ENCODE data around the gene AMD1. TPM values are rescaled to one million over a fixed set of nuclear protein-coding genes. Genes with fewer than 3 reads are reported as not detected.

The AMD1 gene
- total and polyA plus RNA-seq, 9 of the 15 experiments (the other 6 are each of a cell fraction or from before 2014, with no cell fraction given) = 60.0 to 151 (median 85.6) TPM

DNA sequence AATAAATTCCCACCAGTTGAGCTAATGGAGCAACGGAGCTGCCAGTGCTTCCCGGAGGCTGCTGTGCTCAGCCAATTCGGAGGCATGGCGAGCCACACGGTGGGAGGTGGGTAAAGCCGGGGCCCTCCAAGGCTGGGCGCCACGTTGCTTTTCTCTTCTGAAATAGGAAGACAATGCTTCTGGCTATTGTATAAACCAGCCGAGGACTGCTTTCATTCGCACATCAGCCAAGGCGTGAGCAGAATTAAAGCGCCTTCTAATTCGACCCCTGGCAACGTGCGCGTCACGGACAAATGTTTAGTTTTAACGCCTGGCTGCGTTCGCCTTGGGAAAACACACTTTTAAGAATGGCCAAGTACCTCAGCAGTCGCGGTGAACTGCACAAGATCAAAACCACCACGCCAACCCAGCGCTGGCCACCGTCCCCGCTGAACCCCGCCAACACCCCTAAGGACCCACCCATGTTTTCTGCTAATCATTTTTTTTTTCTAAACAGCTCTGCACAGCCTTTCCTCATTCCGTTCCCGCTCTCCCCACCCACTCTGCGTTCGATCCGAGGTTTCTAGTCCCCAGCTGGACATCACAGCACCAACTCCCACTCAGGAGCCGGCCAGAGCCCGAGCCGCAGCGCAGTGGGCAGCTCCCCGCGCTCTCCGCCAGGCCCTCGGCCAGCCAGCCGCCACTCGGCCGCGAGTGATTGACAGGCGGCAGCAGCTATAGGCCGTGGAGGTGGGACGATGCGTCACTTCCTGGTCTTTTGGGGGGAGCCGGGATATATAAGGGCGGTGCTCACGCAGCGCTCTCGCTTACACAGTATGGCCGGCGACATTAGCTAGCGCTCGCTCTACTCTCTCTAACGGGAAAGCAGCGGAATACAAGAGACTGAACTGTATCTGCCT lies at the start of gene AMD1 (continued):
- TF ChIP-seq FOXP1 (CRISPR knock-in tag; IDR thresholded peaks at IDR 0.05) (no peak), ZNF785 (CRISPR knock-in tag; IDR thresholded peaks at IDR 0.05) (no peak), HDAC1 (IDR thresholded peaks at IDR 0.05) (peak in 1 of 2 experiments; percentile 87; a peak in 2 of 4 replicates), ZNF76 (CRISPR knock-in tag; IDR thresholded peaks at IDR 0.05; ENCODE audit: borderline replicate concordance) (no peak), HNRNPK (IDR thresholded peaks at IDR 0.05; ENCODE audit: low read depth, low read length, poor library complexity, severe bottlenecking) (no peak), SNIP1 (IDR thresholded peaks at IDR 0.05; ENCODE audit: low read depth) (no peak), POLR3G (IDR thresholded peaks at IDR 0.05; ENCODE audit: extremely low read depth, insufficient read length, insufficient replicate concordance) (no peak)
- TF ChIP-seq, protein P1, sequence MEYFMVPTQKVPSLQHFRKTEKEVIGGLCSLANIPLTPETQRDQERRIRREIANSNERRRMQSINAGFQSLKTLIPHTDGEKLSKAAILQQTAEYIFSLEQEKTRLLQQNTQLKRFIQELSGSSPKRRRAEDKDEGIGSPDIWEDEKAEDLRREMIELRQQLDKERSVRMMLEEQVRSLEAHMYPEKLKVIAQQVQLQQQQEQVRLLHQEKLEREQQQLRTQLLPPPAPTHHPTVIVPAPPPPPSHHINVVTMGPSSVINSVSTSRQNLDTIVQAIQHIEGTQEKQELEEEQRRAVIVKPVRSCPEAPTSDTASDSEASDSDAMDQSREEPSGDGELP (CRISPR knock-in tag; IDR thresholded peaks at IDR 0.05; ENCODE audit: borderline replicate concordance) = peak; percentile 98
- TF ChIP-seq, protein P2, sequence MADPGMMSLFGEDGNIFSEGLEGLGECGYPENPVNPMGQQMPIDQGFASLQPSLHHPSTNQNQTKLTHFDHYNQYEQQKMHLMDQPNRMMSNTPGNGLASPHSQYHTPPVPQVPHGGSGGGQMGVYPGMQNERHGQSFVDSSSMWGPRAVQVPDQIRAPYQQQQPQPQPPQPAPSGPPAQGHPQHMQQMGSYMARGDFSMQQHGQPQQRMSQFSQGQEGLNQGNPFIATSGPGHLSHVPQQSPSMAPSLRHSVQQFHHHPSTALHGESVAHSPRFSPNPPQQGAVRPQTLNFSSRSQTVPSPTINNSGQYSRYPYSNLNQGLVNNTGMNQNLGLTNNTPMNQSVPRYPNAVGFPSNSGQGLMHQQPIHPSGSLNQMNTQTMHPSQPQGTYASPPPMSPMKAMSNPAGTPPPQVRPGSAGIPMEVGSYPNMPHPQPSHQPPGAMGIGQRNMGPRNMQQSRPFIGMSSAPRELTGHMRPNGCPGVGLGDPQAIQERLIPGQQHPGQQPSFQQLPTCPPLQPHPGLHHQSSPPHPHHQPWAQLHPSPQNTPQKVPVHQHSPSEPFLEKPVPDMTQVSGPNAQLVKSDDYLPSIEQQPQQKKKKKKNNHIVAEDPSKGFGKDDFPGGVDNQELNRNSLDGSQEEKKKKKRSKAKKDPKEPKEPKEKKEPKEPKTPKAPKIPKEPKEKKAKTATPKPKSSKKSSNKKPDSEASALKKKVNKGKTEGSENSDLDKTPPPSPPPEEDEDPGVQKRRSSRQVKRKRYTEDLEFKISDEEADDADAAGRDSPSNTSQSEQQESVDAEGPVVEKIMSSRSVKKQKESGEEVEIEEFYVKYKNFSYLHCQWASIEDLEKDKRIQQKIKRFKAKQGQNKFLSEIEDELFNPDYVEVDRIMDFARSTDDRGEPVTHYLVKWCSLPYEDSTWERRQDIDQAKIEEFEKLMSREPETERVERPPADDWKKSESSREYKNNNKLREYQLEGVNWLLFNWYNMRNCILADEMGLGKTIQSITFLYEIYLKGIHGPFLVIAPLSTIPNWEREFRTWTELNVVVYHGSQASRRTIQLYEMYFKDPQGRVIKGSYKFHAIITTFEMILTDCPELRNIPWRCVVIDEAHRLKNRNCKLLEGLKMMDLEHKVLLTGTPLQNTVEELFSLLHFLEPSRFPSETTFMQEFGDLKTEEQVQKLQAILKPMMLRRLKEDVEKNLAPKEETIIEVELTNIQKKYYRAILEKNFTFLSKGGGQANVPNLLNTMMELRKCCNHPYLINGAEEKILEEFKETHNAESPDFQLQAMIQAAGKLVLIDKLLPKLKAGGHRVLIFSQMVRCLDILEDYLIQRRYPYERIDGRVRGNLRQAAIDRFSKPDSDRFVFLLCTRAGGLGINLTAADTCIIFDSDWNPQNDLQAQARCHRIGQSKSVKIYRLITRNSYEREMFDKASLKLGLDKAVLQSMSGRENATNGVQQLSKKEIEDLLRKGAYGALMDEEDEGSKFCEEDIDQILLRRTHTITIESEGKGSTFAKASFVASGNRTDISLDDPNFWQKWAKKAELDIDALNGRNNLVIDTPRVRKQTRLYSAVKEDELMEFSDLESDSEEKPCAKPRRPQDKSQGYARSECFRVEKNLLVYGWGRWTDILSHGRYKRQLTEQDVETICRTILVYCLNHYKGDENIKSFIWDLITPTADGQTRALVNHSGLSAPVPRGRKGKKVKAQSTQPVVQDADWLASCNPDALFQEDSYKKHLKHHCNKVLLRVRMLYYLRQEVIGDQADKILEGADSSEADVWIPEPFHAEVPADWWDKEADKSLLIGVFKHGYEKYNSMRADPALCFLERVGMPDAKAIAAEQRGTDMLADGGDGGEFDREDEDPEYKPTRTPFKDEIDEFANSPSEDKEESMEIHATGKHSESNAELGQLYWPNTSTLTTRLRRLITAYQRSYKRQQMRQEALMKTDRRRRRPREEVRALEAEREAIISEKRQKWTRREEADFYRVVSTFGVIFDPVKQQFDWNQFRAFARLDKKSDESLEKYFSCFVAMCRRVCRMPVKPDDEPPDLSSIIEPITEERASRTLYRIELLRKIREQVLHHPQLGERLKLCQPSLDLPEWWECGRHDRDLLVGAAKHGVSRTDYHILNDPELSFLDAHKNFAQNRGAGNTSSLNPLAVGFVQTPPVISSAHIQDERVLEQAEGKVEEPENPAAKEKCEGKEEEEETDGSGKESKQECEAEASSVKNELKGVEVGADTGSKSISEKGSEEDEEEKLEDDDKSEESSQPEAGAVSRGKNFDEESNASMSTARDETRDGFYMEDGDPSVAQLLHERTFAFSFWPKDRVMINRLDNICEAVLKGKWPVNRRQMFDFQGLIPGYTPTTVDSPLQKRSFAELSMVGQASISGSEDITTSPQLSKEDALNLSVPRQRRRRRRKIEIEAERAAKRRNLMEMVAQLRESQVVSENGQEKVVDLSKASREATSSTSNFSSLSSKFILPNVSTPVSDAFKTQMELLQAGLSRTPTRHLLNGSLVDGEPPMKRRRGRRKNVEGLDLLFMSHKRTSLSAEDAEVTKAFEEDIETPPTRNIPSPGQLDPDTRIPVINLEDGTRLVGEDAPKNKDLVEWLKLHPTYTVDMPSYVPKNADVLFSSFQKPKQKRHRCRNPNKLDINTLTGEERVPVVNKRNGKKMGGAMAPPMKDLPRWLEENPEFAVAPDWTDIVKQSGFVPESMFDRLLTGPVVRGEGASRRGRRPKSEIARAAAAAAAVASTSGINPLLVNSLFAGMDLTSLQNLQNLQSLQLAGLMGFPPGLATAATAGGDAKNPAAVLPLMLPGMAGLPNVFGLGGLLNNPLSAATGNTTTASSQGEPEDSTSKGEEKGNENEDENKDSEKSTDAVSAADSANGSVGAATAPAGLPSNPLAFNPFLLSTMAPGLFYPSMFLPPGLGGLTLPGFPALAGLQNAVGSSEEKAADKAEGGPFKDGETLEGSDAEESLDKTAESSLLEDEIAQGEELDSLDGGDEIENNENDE (IDR thresholded peaks at IDR 0.05; ENCODE audit: low read depth, low read length) = no peak
- TF ChIP-seq, protein P3, sequence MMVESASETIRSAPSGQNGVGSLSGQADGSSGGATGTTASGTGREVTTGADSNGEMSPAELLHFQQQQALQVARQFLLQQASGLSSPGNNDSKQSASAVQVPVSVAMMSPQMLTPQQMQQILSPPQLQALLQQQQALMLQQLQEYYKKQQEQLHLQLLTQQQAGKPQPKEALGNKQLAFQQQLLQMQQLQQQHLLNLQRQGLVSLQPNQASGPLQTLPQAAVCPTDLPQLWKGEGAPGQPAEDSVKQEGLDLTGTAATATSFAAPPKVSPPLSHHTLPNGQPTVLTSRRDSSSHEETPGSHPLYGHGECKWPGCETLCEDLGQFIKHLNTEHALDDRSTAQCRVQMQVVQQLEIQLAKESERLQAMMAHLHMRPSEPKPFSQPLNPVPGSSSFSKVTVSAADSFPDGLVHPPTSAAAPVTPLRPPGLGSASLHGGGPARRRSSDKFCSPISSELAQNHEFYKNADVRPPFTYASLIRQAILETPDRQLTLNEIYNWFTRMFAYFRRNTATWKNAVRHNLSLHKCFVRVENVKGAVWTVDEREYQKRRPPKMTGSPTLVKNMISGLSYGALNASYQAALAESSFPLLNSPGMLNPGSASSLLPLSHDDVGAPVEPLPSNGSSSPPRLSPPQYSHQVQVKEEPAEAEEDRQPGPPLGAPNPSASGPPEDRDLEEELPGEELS (CRISPR knock-in tag; IDR thresholded peaks at IDR 0.05; ENCODE audit: borderline replicate concordance) = no peak; the same call in 1 of the 2 replicates
